HG03342 (cell line): Measurements from ENCODE around the gene ENDOG.
"Not testable (repeated sequence)": the region's sequence is repeated elsewhere in the genome, so short reads cannot be mapped to it uniquely, and the experiment has no call there.

Experiments used
- ATAC-seq: cut with Tn5 transposase; IDR thresholded peaks from one replicate; pipeline ENCODE4 v1.9.1; 2021; ENCODE audit warnings: mild to moderate bottlenecking, moderate library complexity; ENCODE audit not compliant: unreplicated experiment

Gene ENDOG

GRCh38 chr9:128860937-128861336, 42.6 kb downstream of the ENDOG start:
- ATAC-seq: no peak

GRCh38 chr9:128861501-128861900, 43.2 kb downstream of the ENDOG start:
- no peak for ATAC-seq

DNA sequence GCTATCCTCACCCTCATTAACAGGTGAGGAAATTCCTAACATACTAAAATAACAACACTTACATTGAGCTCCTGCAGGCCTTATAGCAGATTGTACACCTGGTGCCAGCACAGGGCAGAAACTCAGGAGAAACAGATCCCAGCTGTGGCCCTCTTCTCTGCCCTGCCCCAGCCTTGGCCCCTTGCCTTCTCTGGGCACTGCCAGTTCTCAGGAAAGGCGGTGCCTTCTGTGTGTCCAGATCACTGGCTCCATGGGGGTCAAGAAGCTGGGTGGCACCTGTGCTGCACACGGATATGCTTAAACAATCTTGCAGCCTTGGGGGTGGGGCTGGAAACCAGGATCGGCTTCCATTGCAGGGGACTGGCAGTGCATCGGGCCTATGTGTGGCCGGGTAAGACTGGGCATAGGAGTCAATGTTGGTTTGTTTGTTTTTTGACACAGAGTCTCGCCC, 44.1 kb downstream of the ENDOG start:
- no peak for ATAC-seq

DNA sequence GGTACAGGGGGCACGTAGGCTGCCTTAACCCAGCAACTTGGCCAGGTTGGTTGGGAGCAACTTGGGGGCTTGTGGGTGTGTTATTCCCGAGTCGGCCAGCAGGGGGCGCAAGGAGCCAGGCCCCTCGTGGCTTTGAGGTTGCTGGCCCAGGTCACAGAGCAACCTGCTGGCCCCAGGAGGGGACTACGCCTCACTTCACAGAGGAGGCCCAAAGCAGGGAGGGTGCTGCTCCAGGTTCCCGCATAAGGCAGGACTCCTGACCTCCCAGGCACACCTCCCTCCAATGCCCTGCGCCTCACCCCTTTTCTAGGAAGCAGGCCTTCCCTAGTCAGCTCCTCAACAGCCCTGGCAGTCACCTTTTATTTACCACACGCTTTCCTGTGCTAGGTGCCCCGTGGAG, 45.3 kb downstream of the ENDOG start:
- no peak for ATAC-seq

GRCh38 chr9:128870128-128870940, 52.0 kb downstream of the ENDOG start:
- ATAC-seq: no peak

- ATAC-seq: not testable (repeated sequence)
These were observed 52.6 kb downstream of the ENDOG start for GRCh38 chr9:128870941-128871265.
